WTC11 (cell line): ENCODE results near the gene OGA. TPM values are rescaled to one million over a fixed set of nuclear protein-coding genes. Genes with fewer than 3 reads are reported as not detected.

Experiments used
- ATAC-seq: fragments of 200-7000 bp; cut with Tn5 transposase; 2 replicates; pipeline ENCODE4 v1.10.0; 2021; ENCODE audit warnings: mild to moderate bottlenecking, moderate library complexity
- CTCF ChIA-PET: fragments of 300-600 bp; sonication (Branson Sonifier 250); formaldehyde crosslinking; loops from one replicate; lab custom pipeline; 2021; ENCODE audit warnings: antibody characterized with exemption; lab: Charles Lee
- POLR2A ChIA-PET: fragments of 350-600 bp; sonication (Branson Sonifier 250); formaldehyde crosslinking; loops from one replicate; lab custom pipeline; 2021; ENCODE audit warnings: antibody characterized with exemption; lab: Charles Lee
- DNase-seq: peaks from one replicate; pipeline ENCODE4 v3.0.0; 2021; ENCODE audit warnings: low spot score
- H3K27ac Mint-ChIP-seq: 2 replicates; pipeline ENCODE4 v1.8.0; 2021; ENCODE audit warnings: mixed read lengths
- H3K27me3 Mint-ChIP-seq: 2 replicates; pipeline ENCODE4 v1.8.0; 2021; ENCODE audit warnings: low read depth, mild to moderate bottlenecking, moderate library complexity, mixed read lengths
- H3K36me3 Mint-ChIP-seq: 2 replicates; pipeline ENCODE4 v1.8.0; 2021; ENCODE audit warnings: mixed read lengths
- H3K4me1 Mint-ChIP-seq: 2 replicates; pipeline ENCODE4 v1.8.0; 2022; ENCODE audit warnings: mixed read lengths
- H3K4me3 Mint-ChIP-seq: 2 replicates; pipeline ENCODE4 v1.8.0; 2021; ENCODE audit warnings: mild to moderate bottlenecking, moderate library complexity, mixed read lengths
- H3K9me3 Mint-ChIP-seq: 2 replicates; pipeline ENCODE4 v1.8.0; 2021; ENCODE audit warnings: mixed read lengths
- CBFB ChIP-seq: sonication (generic); formaldehyde crosslinking; IDR thresholded peaks from 2 replicates; pipeline ENCODE4 v1.8.1; 2022; ENCODE audit warnings: mild to moderate bottlenecking, low read depth, missing genetic modification reagents
- CREM ChIP-seq: sonication (generic); formaldehyde crosslinking; IDR thresholded peaks from 2 replicates; pipeline ENCODE4 v1.8.1; 2022; ENCODE audit warnings: mild to moderate bottlenecking, missing genetic modification reagents, moderate library complexity
- EMX1 ChIP-seq: fragments of 250-450 bp; sonication (Bioruptor Pico); IDR thresholded peaks from 2 replicates; pipeline ENCODE4 v1.8.0; 2021; ENCODE audit warnings: mild to moderate bottlenecking
- FOXJ3 ChIP-seq: sonication (generic); formaldehyde crosslinking; IDR thresholded peaks from 2 replicates; pipeline ENCODE4 v1.9.0; 2021; ENCODE audit warnings: missing genetic modification reagents, mild to moderate bottlenecking, borderline replicate concordance
- HMGA2 ChIP-seq: fragments of 250-450 bp; sonication (Bioruptor Pico); IDR thresholded peaks from 2 replicates; pipeline ENCODE4 v1.4.0; 2021; ENCODE audit warnings: mild to moderate bottlenecking, moderate library complexity
- NFYB ChIP-seq: sonication (generic); formaldehyde crosslinking; conservative IDR thresholded peaks from 2 replicates; pipeline ENCODE4 v1.8.0; 2022; ENCODE audit warnings: low read depth, missing genetic modification reagents
- TEAD1 ChIP-seq: sonication (generic); formaldehyde crosslinking; IDR thresholded peaks from 2 replicates; pipeline ENCODE4 v1.8.0; 2022; ENCODE audit warnings: mild to moderate bottlenecking, missing genetic modification reagents
- TP53 ChIP-seq: sonication (generic); formaldehyde crosslinking; IDR thresholded peaks from 2 replicates; pipeline ENCODE4 v1.8.1; 2023; ENCODE audit warnings: mild to moderate bottlenecking, missing genetic modification reagents
- ZNF219 ChIP-seq: sonication (generic); formaldehyde crosslinking; IDR thresholded peaks from 2 replicates; pipeline ENCODE4 v1.8.0; 2023; ENCODE audit warnings: missing genetic modification reagents, mild to moderate bottlenecking, borderline replicate concordance
- ZNF263 ChIP-seq: sonication (generic); formaldehyde crosslinking; IDR thresholded peaks from 2 replicates; pipeline ENCODE4 v1.8.1; 2022; ENCODE audit warnings: low read depth, mild to moderate bottlenecking, moderate library complexity, missing genetic modification reagents
- ZNF317 ChIP-seq: sonication (generic); formaldehyde crosslinking; IDR thresholded peaks from 2 replicates; pipeline ENCODE4 v1.8.1; 2023; ENCODE audit warnings: low read depth, mild to moderate bottlenecking, moderate library complexity, missing genetic modification reagents, borderline replicate concordance
- ZNF416 ChIP-seq: fragments of 250-450 bp; sonication (Bioruptor Pico); IDR thresholded peaks from 2 replicates; pipeline ENCODE4 v1.9.0; 2021; ENCODE audit warnings: mild to moderate bottlenecking, inconsistent platforms
- total RNA-seq: library from RNA; stranded (reverse); gene quantifications from 3 replicates; pipeline ENCODE4 v1.2.3, GENCODE V29; 2021
- TF ChIP-seq, protein P1 (sequence below): sonication (generic); formaldehyde crosslinking; IDR thresholded peaks from 2 replicates; pipeline ENCODE4 v1.8.0; 2022; ENCODE audit warnings: missing genetic modification reagents
- TF ChIP-seq, protein P2 (sequence below): fragments of 250-450 bp; sonication (Bioruptor Pico); IDR thresholded peaks from 2 replicates; pipeline ENCODE4 v1.9.0; 2021; ENCODE audit warnings: mild to moderate bottlenecking, borderline replicate concordance
- TF ChIP-seq, protein P3 (sequence below): sonication (generic); formaldehyde crosslinking; IDR thresholded peaks from 2 replicates; pipeline ENCODE4 v1.8.1; 2023; ENCODE audit warnings: mild to moderate bottlenecking, moderate library complexity, missing genetic modification reagents
- TF ChIP-seq, protein P4 (sequence below): sonication (generic); formaldehyde crosslinking; IDR thresholded peaks from 2 replicates; pipeline ENCODE4 v1.8.1; 2023; ENCODE audit warnings: mild to moderate bottlenecking, missing genetic modification reagents
- TF ChIP-seq, protein P5 (sequence below): fragments of 250-450 bp; sonication (Bioruptor Pico); IDR thresholded peaks from 2 replicates; pipeline ENCODE4 v1.8.0; 2021; ENCODE audit warnings: mild to moderate bottlenecking
- TF ChIP-seq, protein P6 (sequence below): sonication (generic); formaldehyde crosslinking; IDR thresholded peaks from 2 replicates; pipeline ENCODE4 v1.8.0; 2022; ENCODE audit warnings: mild to moderate bottlenecking, missing genetic modification reagents
- TF ChIP-seq, protein P7 (sequence below): fragments of 250-450 bp; sonication (Bioruptor Pico); IDR thresholded peaks from 2 replicates; pipeline ENCODE4 v1.9.0; 2021; ENCODE audit warnings: mild to moderate bottlenecking

The OGA gene
- total RNA-seq, 1 experiment from 2014 or later = 111 TPM

DNA sequence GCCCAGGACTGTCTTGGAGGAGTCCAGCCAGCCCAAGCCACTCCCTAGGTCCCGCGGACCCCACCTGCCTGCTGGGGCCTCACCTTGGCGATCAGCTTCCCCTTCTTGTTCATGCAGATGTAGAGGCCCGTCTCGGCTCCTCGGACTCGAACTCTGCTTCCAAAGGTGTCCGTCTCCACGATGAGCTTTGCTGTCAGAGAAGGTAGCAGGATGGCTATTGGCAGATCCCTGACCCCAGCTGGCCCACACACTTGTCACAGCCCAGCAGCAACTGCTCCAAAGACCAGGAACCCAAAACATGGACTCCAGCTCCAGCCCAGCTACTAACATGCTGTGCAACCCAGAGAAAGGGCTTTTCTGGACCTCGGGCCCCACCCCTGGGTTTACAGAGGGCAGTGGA is 46.9 kb downstream of the OGA start:
- no peaks in the 10 kb centered on the region for H3K9me3 Mint-ChIP-seq
- no peak for DNase-seq
- peaks cover 35% of the 10 kb centered on the region for H3K4me1 Mint-ChIP-seq
- peaks cover 42% of the 10 kb centered on the region for H3K27me3 Mint-ChIP-seq
- TF ChIP-seq ZNF317 (CRISPR knock-in tag) = no peak
- TF ChIP-seq TEAD1 = no peak
- TF ChIP-seq, protein P1, sequence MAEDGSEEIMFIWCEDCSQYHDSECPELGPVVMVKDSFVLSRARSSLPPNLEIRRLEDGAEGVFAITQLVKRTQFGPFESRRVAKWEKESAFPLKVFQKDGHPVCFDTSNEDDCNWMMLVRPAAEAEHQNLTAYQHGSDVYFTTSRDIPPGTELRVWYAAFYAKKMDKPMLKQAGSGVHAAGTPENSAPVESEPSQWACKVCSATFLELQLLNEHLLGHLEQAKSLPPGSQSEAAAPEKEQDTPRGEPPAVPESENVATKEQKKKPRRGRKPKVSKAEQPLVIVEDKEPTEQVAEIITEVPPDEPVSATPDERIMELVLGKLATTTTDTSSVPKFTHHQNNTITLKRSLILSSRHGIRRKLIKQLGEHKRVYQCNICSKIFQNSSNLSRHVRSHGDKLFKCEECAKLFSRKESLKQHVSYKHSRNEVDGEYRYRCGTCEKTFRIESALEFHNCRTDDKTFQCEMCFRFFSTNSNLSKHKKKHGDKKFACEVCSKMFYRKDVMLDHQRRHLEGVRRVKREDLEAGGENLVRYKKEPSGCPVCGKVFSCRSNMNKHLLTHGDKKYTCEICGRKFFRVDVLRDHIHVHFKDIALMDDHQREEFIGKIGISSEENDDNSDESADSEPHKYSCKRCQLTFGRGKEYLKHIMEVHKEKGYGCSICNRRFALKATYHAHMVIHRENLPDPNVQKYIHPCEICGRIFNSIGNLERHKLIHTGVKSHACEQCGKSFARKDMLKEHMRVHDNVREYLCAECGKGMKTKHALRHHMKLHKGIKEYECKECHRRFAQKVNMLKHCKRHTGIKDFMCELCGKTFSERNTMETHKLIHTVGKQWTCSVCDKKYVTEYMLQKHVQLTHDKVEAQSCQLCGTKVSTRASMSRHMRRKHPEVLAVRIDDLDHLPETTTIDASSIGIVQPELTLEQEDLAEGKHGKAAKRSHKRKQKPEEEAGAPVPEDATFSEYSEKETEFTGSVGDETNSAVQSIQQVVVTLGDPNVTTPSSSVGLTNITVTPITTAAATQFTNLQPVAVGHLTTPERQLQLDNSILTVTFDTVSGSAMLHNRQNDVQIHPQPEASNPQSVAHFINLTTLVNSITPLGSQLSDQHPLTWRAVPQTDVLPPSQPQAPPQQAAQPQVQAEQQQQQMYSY = no peak
- TF ChIP-seq CBFB (CRISPR knock-in tag) = no peak
- TF ChIP-seq NFYB (CRISPR knock-in tag) = no peak
- no peak for TF ChIP-seq ZNF416 (CRISPR knock-in tag)
- TF ChIP-seq FOXJ3 (CRISPR knock-in tag) = no peak
- TF ChIP-seq, protein P2, sequence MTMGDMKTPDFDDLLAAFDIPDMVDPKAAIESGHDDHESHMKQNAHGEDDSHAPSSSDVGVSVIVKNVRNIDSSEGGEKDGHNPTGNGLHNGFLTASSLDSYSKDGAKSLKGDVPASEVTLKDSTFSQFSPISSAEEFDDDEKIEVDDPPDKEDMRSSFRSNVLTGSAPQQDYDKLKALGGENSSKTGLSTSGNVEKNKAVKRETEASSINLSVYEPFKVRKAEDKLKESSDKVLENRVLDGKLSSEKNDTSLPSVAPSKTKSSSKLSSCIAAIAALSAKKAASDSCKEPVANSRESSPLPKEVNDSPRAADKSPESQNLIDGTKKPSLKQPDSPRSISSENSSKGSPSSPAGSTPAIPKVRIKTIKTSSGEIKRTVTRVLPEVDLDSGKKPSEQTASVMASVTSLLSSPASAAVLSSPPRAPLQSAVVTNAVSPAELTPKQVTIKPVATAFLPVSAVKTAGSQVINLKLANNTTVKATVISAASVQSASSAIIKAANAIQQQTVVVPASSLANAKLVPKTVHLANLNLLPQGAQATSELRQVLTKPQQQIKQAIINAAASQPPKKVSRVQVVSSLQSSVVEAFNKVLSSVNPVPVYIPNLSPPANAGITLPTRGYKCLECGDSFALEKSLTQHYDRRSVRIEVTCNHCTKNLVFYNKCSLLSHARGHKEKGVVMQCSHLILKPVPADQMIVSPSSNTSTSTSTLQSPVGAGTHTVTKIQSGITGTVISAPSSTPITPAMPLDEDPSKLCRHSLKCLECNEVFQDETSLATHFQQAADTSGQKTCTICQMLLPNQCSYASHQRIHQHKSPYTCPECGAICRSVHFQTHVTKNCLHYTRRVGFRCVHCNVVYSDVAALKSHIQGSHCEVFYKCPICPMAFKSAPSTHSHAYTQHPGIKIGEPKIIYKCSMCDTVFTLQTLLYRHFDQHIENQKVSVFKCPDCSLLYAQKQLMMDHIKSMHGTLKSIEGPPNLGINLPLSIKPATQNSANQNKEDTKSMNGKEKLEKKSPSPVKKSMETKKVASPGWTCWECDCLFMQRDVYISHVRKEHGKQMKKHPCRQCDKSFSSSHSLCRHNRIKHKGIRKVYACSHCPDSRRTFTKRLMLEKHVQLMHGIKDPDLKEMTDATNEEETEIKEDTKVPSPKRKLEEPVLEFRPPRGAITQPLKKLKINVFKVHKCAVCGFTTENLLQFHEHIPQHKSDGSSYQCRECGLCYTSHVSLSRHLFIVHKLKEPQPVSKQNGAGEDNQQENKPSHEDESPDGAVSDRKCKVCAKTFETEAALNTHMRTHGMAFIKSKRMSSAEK (CRISPR knock-in tag) = no peak
- no peak for TF ChIP-seq ZNF263 (CRISPR knock-in tag)
- TF ChIP-seq, protein P3, sequence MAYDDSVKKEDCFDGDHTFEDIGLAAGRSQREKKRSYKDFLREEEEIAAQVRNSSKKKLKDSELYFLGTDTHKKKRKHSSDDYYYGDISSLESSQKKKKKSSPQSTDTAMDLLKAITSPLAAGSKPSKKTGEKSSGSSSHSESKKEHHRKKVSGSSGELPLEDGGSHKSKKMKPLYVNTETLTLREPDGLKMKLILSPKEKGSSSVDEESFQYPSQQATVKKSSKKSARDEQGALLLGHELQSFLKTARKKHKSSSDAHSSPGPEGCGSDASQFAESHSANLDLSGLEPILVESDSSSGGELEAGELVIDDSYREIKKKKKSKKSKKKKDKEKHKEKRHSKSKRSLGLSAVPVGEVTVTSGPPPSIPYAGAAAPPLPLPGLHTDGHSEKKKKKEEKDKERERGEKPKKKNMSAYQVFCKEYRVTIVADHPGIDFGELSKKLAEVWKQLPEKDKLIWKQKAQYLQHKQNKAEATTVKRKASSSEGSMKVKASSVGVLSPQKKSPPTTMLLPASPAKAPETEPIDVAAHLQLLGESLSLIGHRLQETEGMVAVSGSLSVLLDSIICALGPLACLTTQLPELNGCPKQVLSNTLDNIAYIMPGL (CRISPR knock-in tag) = no peak
- no peak for TF ChIP-seq HMGA2 (CRISPR knock-in tag)
- TF ChIP-seq TP53 (CRISPR knock-in tag) = no peak
- TF ChIP-seq ZNF219 = no peak
- TF ChIP-seq, protein P4, sequence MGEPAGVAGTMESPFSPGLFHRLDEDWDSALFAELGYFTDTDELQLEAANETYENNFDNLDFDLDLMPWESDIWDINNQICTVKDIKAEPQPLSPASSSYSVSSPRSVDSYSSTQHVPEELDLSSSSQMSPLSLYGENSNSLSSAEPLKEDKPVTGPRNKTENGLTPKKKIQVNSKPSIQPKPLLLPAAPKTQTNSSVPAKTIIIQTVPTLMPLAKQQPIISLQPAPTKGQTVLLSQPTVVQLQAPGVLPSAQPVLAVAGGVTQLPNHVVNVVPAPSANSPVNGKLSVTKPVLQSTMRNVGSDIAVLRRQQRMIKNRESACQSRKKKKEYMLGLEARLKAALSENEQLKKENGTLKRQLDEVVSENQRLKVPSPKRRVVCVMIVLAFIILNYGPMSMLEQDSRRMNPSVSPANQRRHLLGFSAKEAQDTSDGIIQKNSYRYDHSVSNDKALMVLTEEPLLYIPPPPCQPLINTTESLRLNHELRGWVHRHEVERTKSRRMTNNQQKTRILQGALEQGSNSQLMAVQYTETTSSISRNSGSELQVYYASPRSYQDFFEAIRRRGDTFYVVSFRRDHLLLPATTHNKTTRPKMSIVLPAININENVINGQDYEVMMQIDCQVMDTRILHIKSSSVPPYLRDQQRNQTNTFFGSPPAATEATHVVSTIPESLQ (CRISPR knock-in tag) = no peak
- no peak for TF ChIP-seq EMX1
- TF ChIP-seq, protein P5, sequence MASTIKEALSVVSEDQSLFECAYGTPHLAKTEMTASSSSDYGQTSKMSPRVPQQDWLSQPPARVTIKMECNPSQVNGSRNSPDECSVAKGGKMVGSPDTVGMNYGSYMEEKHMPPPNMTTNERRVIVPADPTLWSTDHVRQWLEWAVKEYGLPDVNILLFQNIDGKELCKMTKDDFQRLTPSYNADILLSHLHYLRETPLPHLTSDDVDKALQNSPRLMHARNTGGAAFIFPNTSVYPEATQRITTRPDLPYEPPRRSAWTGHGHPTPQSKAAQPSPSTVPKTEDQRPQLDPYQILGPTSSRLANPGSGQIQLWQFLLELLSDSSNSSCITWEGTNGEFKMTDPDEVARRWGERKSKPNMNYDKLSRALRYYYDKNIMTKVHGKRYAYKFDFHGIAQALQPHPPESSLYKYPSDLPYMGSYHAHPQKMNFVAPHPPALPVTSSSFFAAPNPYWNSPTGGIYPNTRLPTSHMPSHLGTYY = no peak
- TF ChIP-seq, protein P6, sequence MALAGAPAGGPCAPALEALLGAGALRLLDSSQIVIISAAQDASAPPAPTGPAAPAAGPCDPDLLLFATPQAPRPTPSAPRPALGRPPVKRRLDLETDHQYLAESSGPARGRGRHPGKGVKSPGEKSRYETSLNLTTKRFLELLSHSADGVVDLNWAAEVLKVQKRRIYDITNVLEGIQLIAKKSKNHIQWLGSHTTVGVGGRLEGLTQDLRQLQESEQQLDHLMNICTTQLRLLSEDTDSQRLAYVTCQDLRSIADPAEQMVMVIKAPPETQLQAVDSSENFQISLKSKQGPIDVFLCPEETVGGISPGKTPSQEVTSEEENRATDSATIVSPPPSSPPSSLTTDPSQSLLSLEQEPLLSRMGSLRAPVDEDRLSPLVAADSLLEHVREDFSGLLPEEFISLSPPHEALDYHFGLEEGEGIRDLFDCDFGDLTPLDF = no peak
- no peak for TF ChIP-seq CREM (CRISPR knock-in tag)
- TF ChIP-seq, protein P7, sequence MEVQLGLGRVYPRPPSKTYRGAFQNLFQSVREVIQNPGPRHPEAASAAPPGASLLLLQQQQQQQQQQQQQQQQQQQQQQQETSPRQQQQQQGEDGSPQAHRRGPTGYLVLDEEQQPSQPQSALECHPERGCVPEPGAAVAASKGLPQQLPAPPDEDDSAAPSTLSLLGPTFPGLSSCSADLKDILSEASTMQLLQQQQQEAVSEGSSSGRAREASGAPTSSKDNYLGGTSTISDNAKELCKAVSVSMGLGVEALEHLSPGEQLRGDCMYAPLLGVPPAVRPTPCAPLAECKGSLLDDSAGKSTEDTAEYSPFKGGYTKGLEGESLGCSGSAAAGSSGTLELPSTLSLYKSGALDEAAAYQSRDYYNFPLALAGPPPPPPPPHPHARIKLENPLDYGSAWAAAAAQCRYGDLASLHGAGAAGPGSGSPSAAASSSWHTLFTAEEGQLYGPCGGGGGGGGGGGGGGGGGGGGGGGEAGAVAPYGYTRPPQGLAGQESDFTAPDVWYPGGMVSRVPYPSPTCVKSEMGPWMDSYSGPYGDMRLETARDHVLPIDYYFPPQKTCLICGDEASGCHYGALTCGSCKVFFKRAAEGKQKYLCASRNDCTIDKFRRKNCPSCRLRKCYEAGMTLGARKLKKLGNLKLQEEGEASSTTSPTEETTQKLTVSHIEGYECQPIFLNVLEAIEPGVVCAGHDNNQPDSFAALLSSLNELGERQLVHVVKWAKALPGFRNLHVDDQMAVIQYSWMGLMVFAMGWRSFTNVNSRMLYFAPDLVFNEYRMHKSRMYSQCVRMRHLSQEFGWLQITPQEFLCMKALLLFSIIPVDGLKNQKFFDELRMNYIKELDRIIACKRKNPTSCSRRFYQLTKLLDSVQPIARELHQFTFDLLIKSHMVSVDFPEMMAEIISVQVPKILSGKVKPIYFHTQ = no peak
- ChIA-PET POLR2A (interaction anchor here (2.5 kb wide), 1 partner anchor 12 kb away, joined by 8 read pairs; no protein-coding TSS in a partner anchor), CTCF (interaction anchor here (0.6 to 8.3 kb wide), 6 partner anchors 11 to 168 kb away, joined by 3 to 110 read pairs (median 4); partner anchors contain the start of gene NPM3)
- no peak overlapping the region for H3K27ac Mint-ChIP-seq
- no peaks in the 10 kb centered on the region for H3K36me3 Mint-ChIP-seq
- ATAC-seq = no peak
- no peak overlapping the region for H3K4me3 Mint-ChIP-seq
